Measurements from ENCODE around the gene GAB1. TPM values are rescaled to one million over a fixed set of nuclear protein-coding genes. Genes with fewer than 3 reads are reported as not detected.

Gene GAB1
- total RNA-seq, 3 donors from 2014 or later (not counting 1 experiment from before 2014, with no cell fraction given), result 11.5 to 25.4 (median 11.9) TPM

- H3K27ac ChIP-seq (ENCODE audit: low read length), result no peak overlapping the region
- Mint-ChIP-seq H3K36me3 (no peaks in the 10 kb centered on the region), H3K4me3 (no peak overlapping the region), H3K9me3 (no peaks in the 10 kb centered on the region), H3K27me3 (ENCODE audit: low read depth in 2 of 2) (no peaks in the 10 kb centered on the region), H3K27ac (no peak overlapping the region), H3K4me1 (no peaks in the 10 kb centered on the region)
- peaks cover 2% of the 10 kb centered on the region for H3K36me3 ChIP-seq (ENCODE audit: control insufficient read depth, insufficient read depth, low read length)
- DNase-seq (no peak), ATAC-seq (no peak)
- H3K9me3 ChIP-seq (ENCODE audit: control insufficient read depth, insufficient read depth, low read length), result no peaks in the 10 kb centered on the region
- no peak for TF ChIP-seq CTCF (IDR thresholded peaks at IDR 0.05)
- H3K27me3 ChIP-seq (ENCODE audit: control insufficient read depth, insufficient read depth, low read length), result no peaks in the 10 kb centered on the region
- intact Hi-C loops (cut with micrococcal nuclease), result no loop called here
- no peaks in the 10 kb centered on the region for H3K4me1 ChIP-seq (ENCODE audit: control insufficient read depth, insufficient read depth, low read length)
- 100% methylated on average over 1 of the region's 1 CpG for WGBS (ENCODE audit: insufficient coverage)
- H3K4me3 ChIP-seq (ENCODE audit: low read length), result no peak overlapping the region
Measured at GRCh38 chr4:143473334-143474126, 136.9 kb downstream of the GAB1 start.

DNA sequence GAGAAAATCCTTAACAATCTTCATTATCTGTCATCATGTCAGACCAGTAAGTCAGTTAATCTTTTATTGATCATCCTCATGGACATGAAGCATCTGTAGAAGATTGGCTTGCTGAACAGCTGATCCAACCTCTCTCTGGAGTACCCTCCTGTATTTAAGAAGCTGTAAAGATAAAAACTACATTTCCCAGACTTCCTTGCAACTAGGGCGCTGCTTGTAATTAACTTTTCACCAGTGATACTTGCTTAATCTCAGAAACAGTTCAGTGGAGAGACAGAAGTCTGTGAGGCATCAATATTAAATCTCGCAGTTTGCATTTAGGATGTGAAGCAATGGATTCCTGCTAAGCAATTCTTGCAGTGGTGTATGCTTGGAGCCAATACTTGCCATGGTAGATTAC is 140.8 kb downstream of the GAB1 start:
- no peaks in the 10 kb centered on the region for H3K36me3 ChIP-seq (ENCODE audit: control insufficient read depth, insufficient read depth, low read length)

GRCh38 chr4:143481361-143481760 is 144.7 kb downstream of the GAB1 start:
- H3K4me3 ChIP-seq (ENCODE audit: low read length), result no peak overlapping the region

More for the DNA sequence above, 140.8 kb downstream of the GAB1 start:
- Histone ChIP-seq H3K4me1 (ENCODE audit: control insufficient read depth, insufficient read depth, low read length) (no peaks in the 10 kb centered on the region), H3K27ac (ENCODE audit: low read length) (no peak overlapping the region), H3K27me3 (ENCODE audit: control insufficient read depth, insufficient read depth, low read length) (no peaks in the 10 kb centered on the region), H3K4me3 (ENCODE audit: low read length) (no peak overlapping the region), H3K9me3 (ENCODE audit: control insufficient read depth, insufficient read depth, low read length) (no peaks in the 10 kb centered on the region)
- intact Hi-C loops (cut with micrococcal nuclease), result no loop called here
- H3K27me3 Mint-ChIP-seq (ENCODE audit: low read depth in 2 of 2), result peaks cover 0 to 6% of the 10 kb centered on the region in 2 donors
- no peaks in the 10 kb centered on the region for H3K4me1 Mint-ChIP-seq
- ATAC-seq, result no peak
- no peaks in the 10 kb centered on the region for H3K36me3 Mint-ChIP-seq
- no peak for DNase-seq
- H3K4me3 Mint-ChIP-seq, result no peak overlapping the region
- 92% methylated on average over 2 of the region's 2 CpGs for WGBS (ENCODE audit: insufficient coverage)
- H3K9me3 Mint-ChIP-seq, result no peaks in the 10 kb centered on the region
- H3K27ac Mint-ChIP-seq, result no peak overlapping the region
- TF ChIP-seq CTCF (IDR thresholded peaks at IDR 0.05), result no peak

More at GRCh38 chr4:143481361-143481760, 144.7 kb downstream of the GAB1 start:
- ATAC-seq (no peak), DNase-seq (no peak)
- H3K9me3 Mint-ChIP-seq, result no peaks in the 10 kb centered on the region
- Histone ChIP-seq H3K4me1 (ENCODE audit: control insufficient read depth, insufficient read depth, low read length) (no peaks in the 10 kb centered on the region), H3K27me3 (ENCODE audit: control insufficient read depth, insufficient read depth, low read length) (no peaks in the 10 kb centered on the region), H3K27ac (ENCODE audit: low read length) (no peak overlapping the region), H3K9me3 (ENCODE audit: control insufficient read depth, insufficient read depth, low read length) (no peaks in the 10 kb centered on the region), H3K36me3 (ENCODE audit: control insufficient read depth, insufficient read depth, low read length) (no peaks in the 10 kb centered on the region)
- peaks cover 4 to 6% of the 10 kb centered on the region in 2 donors for H3K27me3 Mint-ChIP-seq (ENCODE audit: low read depth in 2 of 2)
- no peak for TF ChIP-seq CTCF (IDR thresholded peaks at IDR 0.05)
- H3K4me3 Mint-ChIP-seq, result no peak overlapping the region
- WGBS (ENCODE audit: insufficient coverage), result 83% methylated on average over 3 of the region's 3 CpGs
- H3K4me1 Mint-ChIP-seq, result no peaks in the 10 kb centered on the region
- H3K27ac Mint-ChIP-seq, result no peak overlapping the region
- intact Hi-C loops (cut with micrococcal nuclease), result loop anchor here (5.0 to 10.0 kb wide), 2 partner anchors 1127 to 1354 kb away; no protein-coding TSS in a partner anchor
- no peaks in the 10 kb centered on the region for H3K36me3 Mint-ChIP-seq
